PC-3 (cell line): Measurements from ENCODE around the gene RTP1.

Source experiments
- EZH2 ChIP-seq: fragments of 300-600 bp; sonication (generic); IDR thresholded peaks from one replicate; pipeline ENCODE4 v1.6.1; 2017; ENCODE audit warnings: antibody characterized with exemption, mild to moderate bottlenecking, low read length; ENCODE audit not compliant: unreplicated experiment
- TF ChIP-seq, protein P1 (sequence below): fragments of 300-600 bp; sonication (generic); conservative IDR thresholded peaks from 2 replicates; pipeline ENCODE4 v1.5.1; 2017; ENCODE audit warnings: antibody characterized with exemption, low read depth, mild to moderate bottlenecking, low read length

DNA sequence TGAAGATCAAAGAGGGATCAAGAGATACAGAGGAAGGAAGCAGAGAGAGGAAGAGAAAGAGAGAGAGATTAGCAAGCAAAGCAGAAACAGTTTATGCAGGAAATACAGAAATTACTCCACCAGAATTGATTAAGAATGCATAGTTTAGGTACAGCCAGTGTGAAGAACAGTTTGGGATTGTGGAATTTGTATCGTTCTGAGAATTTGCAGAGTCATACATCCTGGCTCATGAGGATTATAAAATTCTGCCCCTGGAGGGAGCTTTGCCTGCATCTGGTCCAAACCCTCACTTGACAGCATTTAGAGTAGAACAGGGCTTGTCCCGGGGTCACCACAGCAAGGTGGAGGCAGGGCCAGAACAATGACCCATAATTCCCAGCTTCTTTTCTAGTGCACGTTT lies 50.1 kb downstream of the RTP1 start:
- no peak for TF ChIP-seq EZH2
- TF ChIP-seq, protein P1, sequence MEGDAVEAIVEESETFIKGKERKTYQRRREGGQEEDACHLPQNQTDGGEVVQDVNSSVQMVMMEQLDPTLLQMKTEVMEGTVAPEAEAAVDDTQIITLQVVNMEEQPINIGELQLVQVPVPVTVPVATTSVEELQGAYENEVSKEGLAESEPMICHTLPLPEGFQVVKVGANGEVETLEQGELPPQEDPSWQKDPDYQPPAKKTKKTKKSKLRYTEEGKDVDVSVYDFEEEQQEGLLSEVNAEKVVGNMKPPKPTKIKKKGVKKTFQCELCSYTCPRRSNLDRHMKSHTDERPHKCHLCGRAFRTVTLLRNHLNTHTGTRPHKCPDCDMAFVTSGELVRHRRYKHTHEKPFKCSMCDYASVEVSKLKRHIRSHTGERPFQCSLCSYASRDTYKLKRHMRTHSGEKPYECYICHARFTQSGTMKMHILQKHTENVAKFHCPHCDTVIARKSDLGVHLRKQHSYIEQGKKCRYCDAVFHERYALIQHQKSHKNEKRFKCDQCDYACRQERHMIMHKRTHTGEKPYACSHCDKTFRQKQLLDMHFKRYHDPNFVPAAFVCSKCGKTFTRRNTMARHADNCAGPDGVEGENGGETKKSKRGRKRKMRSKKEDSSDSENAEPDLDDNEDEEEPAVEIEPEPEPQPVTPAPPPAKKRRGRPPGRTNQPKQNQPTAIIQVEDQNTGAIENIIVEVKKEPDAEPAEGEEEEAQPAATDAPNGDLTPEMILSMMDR: no peak
